Prostate gland (tissue), 2 donors: Measurements from ENCODE around the gene SYT13.

Source experiments
- CTCF ChIP-seq, 4 experiments: fragments of 200-600 bp in 2 of 4; fragments of 450-650 bp in 2 of 4; sonication (generic) in 2 of 4; IDR thresholded peaks; 1 replicate in 3 of 4; 2 replicates in 1 of 4; pipeline ENCODE4 v1.5.1; 2016 to 2019; ENCODE audit warnings: antibody characterized with exemption in 4 of 4, mild to moderate bottlenecking in 2 of 4, moderate library complexity in 2 of 4
- POLR2A ChIP-seq: fragments of 450-650 bp; IDR thresholded peaks from one replicate; pipeline ENCODE4 v1.6.1; 2016; ENCODE audit warnings: antibody characterized with exemption, mild to moderate bottlenecking

GRCh38 chr11:45237711-45238315 lies 48.3 kb downstream of the SYT13 start:
- TF ChIP-seq CTCF (IDR thresholded peaks at IDR 0.05) (no peak), POLR2A (no peak)
